Measurements from ENCODE around the gene WDR87. TPM values are rescaled to one million over a fixed set of nuclear protein-coding genes. Genes with fewer than 3 reads are reported as not detected.

The WDR87 gene
- total and polyA plus RNA-seq, 10 of the 15 experiments (the other 5 are each of a cell fraction or from before 2014, with no cell fraction given): not detected

DNA sequence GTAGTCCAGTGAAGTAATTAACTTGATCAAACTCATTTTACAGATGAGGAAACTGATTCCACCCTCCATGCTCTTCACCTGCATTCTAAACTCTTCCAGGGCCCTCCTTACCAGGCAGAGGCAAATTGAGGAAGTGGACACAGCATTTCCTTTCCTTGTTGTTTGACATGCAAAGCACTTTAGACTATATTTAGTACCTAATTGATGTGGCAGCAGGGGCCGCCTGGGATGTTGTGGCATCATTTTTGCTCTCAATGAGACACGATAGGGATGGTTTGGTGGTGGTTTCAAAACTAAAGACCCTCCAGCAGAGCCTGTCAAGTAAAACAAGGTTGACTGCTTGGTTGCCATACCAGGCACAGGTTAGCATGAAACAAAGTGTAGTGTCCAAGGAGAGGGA is 8.5 kb upstream of the WDR87 start (continued):
- no peak; the same call in 1 of the 2 replicates for TF ChIP-seq NR2F1 (conservative IDR thresholded peaks at IDR 0.05)
- no peak for TF ChIP-seq RFX5 (IDR thresholded peaks at IDR 0.05; ENCODE audit: low read depth, low read length)
- TF ChIP-seq, protein P1, sequence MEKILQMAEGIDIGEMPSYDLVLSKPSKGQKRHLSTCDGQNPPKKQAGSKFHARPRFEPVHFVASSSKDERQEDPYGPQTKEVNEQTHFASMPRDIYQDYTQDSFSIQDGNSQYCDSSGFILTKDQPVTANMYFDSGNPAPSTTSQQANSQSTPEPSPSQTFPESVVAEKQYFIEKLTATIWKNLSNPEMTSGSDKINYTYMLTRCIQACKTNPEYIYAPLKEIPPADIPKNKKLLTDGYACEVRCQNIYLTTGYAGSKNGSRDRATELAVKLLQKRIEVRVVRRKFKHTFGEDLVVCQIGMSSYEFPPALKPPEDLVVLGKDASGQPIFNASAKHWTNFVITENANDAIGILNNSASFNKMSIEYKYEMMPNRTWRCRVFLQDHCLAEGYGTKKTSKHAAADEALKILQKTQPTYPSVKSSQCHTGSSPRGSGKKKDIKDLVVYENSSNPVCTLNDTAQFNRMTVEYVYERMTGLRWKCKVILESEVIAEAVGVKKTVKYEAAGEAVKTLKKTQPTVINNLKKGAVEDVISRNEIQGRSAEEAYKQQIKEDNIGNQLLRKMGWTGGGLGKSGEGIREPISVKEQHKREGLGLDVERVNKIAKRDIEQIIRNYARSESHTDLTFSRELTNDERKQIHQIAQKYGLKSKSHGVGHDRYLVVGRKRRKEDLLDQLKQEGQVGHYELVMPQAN (conservative IDR thresholded peaks at IDR 0.05): 0 out of 2 replicates have a peak, but pooled peaks have one; percentile 25
- TF ChIP-seq, protein P2, sequence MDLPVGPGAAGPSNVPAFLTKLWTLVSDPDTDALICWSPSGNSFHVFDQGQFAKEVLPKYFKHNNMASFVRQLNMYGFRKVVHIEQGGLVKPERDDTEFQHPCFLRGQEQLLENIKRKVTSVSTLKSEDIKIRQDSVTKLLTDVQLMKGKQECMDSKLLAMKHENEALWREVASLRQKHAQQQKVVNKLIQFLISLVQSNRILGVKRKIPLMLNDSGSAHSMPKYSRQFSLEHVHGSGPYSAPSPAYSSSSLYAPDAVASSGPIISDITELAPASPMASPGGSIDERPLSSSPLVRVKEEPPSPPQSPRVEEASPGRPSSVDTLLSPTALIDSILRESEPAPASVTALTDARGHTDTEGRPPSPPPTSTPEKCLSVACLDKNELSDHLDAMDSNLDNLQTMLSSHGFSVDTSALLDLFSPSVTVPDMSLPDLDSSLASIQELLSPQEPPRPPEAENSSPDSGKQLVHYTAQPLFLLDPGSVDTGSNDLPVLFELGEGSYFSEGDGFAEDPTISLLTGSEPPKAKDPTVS (IDR thresholded peaks at IDR 0.05; ENCODE audit: low read depth, low read length): no peak
- peak; percentile 89 for TF ChIP-seq RUNX3 (IDR thresholded peaks at IDR 0.05; ENCODE audit: low read length)
- TF ChIP-seq MXI1 (IDR thresholded peaks at IDR 0.05; ENCODE audit: low read depth, low read length): no peak
- TF ChIP-seq RAD51 (IDR thresholded peaks at IDR 0.05): no peak
- 0 out of 2 replicates have a peak, but pooled peaks have one; percentile 34 for TF ChIP-seq CBFB (IDR thresholded peaks at IDR 0.05; ENCODE audit: low read depth)
- no peak for TF ChIP-seq HDGF (IDR thresholded peaks at IDR 0.05)
- TF ChIP-seq POU2F2 (IDR thresholded peaks at IDR 0.05; ENCODE audit: borderline replicate concordance, low read depth, low read length): peak; percentile 95
- peak; percentile 88 for TF ChIP-seq MEF2B (IDR thresholded peaks at IDR 0.05; ENCODE audit: partially characterized antibody, poor library complexity, severe bottlenecking)
- TF ChIP-seq RCOR1 (conservative IDR thresholded peaks at IDR 0.05; ENCODE audit: low read depth, low read length): peak; percentile 77; the same call in 1 of the 2 replicates
- TF ChIP-seq SMAD5 (IDR thresholded peaks at IDR 0.05; ENCODE audit: low read depth): 0 out of 2 replicates have a peak, but pooled peaks have one; percentile 32
- TF ChIP-seq, protein P3, sequence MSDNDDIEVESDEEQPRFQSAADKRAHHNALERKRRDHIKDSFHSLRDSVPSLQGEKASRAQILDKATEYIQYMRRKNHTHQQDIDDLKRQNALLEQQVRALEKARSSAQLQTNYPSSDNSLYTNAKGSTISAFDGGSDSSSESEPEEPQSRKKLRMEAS (IDR thresholded peaks at IDR 0.05; ENCODE audit: low read depth, low read length): no peak
- TF ChIP-seq, protein P4, sequence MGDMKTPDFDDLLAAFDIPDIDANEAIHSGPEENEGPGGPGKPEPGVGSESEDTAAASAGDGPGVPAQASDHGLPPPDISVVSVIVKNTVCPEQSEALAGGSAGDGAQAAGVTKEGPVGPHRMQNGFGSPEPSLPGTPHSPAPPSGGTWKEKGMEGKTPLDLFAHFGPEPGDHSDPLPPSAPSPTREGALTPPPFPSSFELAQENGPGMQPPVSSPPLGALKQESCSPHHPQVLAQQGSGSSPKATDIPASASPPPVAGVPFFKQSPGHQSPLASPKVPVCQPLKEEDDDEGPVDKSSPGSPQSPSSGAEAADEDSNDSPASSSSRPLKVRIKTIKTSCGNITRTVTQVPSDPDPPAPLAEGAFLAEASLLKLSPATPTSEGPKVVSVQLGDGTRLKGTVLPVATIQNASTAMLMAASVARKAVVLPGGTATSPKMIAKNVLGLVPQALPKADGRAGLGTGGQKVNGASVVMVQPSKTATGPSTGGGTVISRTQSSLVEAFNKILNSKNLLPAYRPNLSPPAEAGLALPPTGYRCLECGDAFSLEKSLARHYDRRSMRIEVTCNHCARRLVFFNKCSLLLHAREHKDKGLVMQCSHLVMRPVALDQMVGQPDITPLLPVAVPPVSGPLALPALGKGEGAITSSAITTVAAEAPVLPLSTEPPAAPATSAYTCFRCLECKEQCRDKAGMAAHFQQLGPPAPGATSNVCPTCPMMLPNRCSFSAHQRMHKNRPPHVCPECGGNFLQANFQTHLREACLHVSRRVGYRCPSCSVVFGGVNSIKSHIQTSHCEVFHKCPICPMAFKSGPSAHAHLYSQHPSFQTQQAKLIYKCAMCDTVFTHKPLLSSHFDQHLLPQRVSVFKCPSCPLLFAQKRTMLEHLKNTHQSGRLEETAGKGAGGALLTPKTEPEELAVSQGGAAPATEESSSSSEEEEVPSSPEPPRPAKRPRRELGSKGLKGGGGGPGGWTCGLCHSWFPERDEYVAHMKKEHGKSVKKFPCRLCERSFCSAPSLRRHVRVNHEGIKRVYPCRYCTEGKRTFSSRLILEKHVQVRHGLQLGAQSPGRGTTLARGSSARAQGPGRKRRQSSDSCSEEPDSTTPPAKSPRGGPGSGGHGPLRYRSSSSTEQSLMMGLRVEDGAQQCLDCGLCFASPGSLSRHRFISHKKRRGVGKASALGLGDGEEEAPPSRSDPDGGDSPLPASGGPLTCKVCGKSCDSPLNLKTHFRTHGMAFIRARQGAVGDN (IDR thresholded peaks at IDR 0.05): peak; percentile 55
- TF ChIP-seq, protein P5, sequence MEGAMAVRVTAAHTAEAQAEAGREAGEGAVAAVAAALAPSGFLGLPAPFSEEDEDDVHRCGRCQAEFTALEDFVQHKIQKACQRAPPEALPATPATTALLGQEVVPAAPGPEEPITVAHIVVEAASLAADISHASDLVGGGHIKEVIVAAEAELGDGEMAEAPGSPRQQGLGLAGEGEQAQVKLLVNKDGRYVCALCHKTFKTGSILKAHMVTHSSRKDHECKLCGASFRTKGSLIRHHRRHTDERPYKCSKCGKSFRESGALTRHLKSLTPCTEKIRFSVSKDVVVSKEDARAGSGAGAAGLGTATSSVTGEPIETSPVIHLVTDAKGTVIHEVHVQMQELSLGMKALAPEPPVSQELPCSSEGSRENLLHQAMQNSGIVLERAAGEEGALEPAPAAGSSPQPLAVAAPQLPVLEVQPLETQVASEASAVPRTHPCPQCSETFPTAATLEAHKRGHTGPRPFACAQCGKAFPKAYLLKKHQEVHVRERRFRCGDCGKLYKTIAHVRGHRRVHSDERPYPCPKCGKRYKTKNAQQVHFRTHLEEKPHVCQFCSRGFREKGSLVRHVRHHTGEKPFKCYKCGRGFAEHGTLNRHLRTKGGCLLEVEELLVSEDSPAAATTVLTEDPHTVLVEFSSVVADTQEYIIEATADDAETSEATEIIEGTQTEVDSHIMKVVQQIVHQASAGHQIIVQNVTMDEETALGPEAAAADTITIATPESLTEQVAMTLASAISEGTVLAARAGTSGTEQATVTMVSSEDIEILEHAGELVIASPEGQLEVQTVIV (IDR thresholded peaks at IDR 0.05; ENCODE audit: borderline replicate concordance, partially characterized antibody): no peak
- TF ChIP-seq, protein P6, sequence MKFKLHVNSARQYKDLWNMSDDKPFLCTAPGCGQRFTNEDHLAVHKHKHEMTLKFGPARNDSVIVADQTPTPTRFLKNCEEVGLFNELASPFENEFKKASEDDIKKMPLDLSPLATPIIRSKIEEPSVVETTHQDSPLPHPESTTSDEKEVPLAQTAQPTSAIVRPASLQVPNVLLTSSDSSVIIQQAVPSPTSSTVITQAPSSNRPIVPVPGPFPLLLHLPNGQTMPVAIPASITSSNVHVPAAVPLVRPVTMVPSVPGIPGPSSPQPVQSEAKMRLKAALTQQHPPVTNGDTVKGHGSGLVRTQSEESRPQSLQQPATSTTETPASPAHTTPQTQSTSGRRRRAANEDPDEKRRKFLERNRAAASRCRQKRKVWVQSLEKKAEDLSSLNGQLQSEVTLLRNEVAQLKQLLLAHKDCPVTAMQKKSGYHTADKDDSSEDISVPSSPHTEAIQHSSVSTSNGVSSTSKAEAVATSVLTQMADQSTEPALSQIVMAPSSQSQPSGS (IDR thresholded peaks at IDR 0.05; ENCODE audit: low read length): peak; percentile 62; the same call in 1 of the 2 replicates
- no peak for TF ChIP-seq SP1 (IDR thresholded peaks at IDR 0.05; ENCODE audit: low read depth, low read length)
- peak; percentile 59; the same call in 1 of the 2 replicates for TF ChIP-seq PAX5 (IDR thresholded peaks at IDR 0.05; ENCODE audit: borderline replicate concordance, low read depth, low read length)
- TF ChIP-seq SMC3 (IDR thresholded peaks at IDR 0.05; ENCODE audit: borderline replicate concordance, low read length): no peak; the same call in 1 of the 2 replicates
